Lower leg skin (tissue), 3 donors: Measurements from ENCODE around the gene ACTMAP.

Experiments
- CTCF ChIP-seq, 3 donors: fragments of 450-650 bp; IDR thresholded peaks; one replicate each; pipeline ENCODE4 v1.5.1; 2016; ENCODE audit warnings: antibody characterized with exemption in 3 of 3, mild to moderate bottlenecking in 3 of 3, moderate library complexity in 2 of 3
- POLR2A ChIP-seq, 2 donors: fragments of 450-650 bp; IDR thresholded peaks; one replicate each; pipeline ENCODE4 v1.6.1; 2016 to 2017; ENCODE audit warnings: antibody characterized with exemption in 2 of 2, mild to moderate bottlenecking in 1 of 2, moderate library complexity in 1 of 2

- no peak for TF ChIP-seq CTCF (IDR thresholded peaks at IDR 0.05)
- TF ChIP-seq POLR2A (IDR thresholded peaks at IDR 0.05), result no peak
Measured at GRCh38 chr19:40763526-40763925, 13.2 kb upstream of the ACTMAP start.
